Glomerular visceral epithelial cell (primary cell): ENCODE results near the gene NUP50.

Experiments
- DNase-seq: peaks from one replicate; pipeline ENCODE4 v3.0.0-alpha.2; 2016; ENCODE audit errors: extremely low spot score

The NUP50 gene

GRCh38 chr22:45163451-45164269 lies at the start of gene NUP50:
TSS of gene NUP50 (plus strand) at chr22:45163925. CDS start at chr22:45168178, 4,253 bp downstream.
- peak; percentile 96 for DNase-seq

GRCh38 chr22:45120440-45120839 lies 43.3 kb upstream of the NUP50 start:
- DNase-seq: no peak

- no peak for DNase-seq
Observed at GRCh38 chr22:45120931-45121330, 42.8 kb upstream of the NUP50 start.

GRCh38 chr22:45124176-45124847 lies 39.4 kb upstream of the NUP50 start:
- no peak for DNase-seq

- DNase-seq: no peak
Observed at GRCh38 chr22:45125188-45125587, 38.5 kb upstream of the NUP50 start.

- no peak for DNase-seq
Observed at GRCh38 chr22:45127866-45128265, 35.9 kb upstream of the NUP50 start.

- no peak for DNase-seq
Observed at GRCh38 chr22:45129703-45130524, 33.8 kb upstream of the NUP50 start.

- DNase-seq: no peak
Observed at GRCh38 chr22:45130891-45131290, 32.8 kb upstream of the NUP50 start.

- DNase-seq: no peak
Observed at GRCh38 chr22:45131749-45132148, 32.0 kb upstream of the NUP50 start.

GRCh38 chr22:45134313-45134712 lies 29.4 kb upstream of the NUP50 start:
- no peak for DNase-seq

- no peak for DNase-seq
Observed at GRCh38 chr22:45136594-45136993, 27.1 kb upstream of the NUP50 start.

- DNase-seq: no peak
Observed at GRCh38 chr22:45139693-45140092, 24.0 kb upstream of the NUP50 start.

GRCh38 chr22:45142376-45142775 lies 21.3 kb upstream of the NUP50 start:
- no peak for DNase-seq

GRCh38 chr22:45144916-45145315 lies 18.8 kb upstream of the NUP50 start:
- no peak for DNase-seq

- no peak for DNase-seq
Observed at GRCh38 chr22:45149671-45150070, 14.1 kb upstream of the NUP50 start.

- no peak for DNase-seq
Observed at GRCh38 chr22:45150139-45150538, 13.6 kb upstream of the NUP50 start.

- no peak for DNase-seq
Observed at GRCh38 chr22:45151503-45151902, 12.2 kb upstream of the NUP50 start.

GRCh38 chr22:45154383-45154782 lies 9.3 kb upstream of the NUP50 start:
- DNase-seq: no peak

- no peak for DNase-seq
Observed at GRCh38 chr22:45155050-45155840, 8.5 kb upstream of the NUP50 start.

GRCh38 chr22:45157907-45158306 lies 5.8 kb upstream of the NUP50 start:
- DNase-seq: no peak

GRCh38 chr22:45159652-45160462 lies 3.9 kb upstream of the NUP50 start:
- DNase-seq: peak; percentile 6
